PC-3 (cell line): ENCODE measurements around the gene FRK.

Experiments
- EZH2phosphoT487 ChIP-seq: fragments of 300-600 bp; sonication (generic); IDR thresholded peaks from 2 replicates; pipeline ENCODE4 v1.6.1; 2018; ENCODE audit warnings: mild to moderate bottlenecking, antibody characterized with exemption, low read length, borderline replicate concordance
- TF ChIP-seq, protein P1 (sequence below): fragments of 300-600 bp; sonication (generic); conservative IDR thresholded peaks from 2 replicates; pipeline ENCODE4 v1.5.1; 2017; ENCODE audit warnings: antibody characterized with exemption, low read depth, mild to moderate bottlenecking, low read length

DNA sequence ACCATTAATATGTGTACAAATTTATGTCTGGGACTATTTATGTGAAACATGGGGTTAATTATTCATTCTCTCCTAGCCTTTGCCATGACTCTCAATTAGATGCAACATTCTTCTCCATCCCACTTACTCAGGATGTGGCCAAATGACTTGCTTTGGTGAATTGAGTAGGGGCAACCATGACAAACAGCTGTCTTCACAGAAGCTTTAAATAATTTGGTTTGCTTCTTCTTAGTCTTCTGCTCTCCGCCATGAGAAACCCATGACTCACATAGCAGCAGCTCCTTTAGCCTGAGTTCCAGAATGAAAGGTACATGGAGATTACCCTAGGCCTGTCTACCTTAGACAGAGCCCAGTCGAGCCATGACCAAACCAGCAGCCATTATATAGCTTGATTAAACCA, 74.7 kb downstream of the FRK start:
- TF ChIP-seq, protein P1, sequence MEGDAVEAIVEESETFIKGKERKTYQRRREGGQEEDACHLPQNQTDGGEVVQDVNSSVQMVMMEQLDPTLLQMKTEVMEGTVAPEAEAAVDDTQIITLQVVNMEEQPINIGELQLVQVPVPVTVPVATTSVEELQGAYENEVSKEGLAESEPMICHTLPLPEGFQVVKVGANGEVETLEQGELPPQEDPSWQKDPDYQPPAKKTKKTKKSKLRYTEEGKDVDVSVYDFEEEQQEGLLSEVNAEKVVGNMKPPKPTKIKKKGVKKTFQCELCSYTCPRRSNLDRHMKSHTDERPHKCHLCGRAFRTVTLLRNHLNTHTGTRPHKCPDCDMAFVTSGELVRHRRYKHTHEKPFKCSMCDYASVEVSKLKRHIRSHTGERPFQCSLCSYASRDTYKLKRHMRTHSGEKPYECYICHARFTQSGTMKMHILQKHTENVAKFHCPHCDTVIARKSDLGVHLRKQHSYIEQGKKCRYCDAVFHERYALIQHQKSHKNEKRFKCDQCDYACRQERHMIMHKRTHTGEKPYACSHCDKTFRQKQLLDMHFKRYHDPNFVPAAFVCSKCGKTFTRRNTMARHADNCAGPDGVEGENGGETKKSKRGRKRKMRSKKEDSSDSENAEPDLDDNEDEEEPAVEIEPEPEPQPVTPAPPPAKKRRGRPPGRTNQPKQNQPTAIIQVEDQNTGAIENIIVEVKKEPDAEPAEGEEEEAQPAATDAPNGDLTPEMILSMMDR: no peak
- no peak for TF ChIP-seq EZH2phosphoT487
